HG03432 (cell line): ENCODE measurements around the gene HSPA6.
"Not testable (repeated sequence)": the region's sequence is repeated elsewhere in the genome, so short reads cannot be mapped to it uniquely, and the experiment has no call there.

ENCODE experiments used
- ATAC-seq: cut with Tn5 transposase; IDR thresholded peaks from one replicate; pipeline ENCODE4 v1.9.1; 2021; ENCODE audit warnings: mild to moderate bottlenecking, moderate library complexity; ENCODE audit not compliant: unreplicated experiment

The HSPA6 gene

DNA sequence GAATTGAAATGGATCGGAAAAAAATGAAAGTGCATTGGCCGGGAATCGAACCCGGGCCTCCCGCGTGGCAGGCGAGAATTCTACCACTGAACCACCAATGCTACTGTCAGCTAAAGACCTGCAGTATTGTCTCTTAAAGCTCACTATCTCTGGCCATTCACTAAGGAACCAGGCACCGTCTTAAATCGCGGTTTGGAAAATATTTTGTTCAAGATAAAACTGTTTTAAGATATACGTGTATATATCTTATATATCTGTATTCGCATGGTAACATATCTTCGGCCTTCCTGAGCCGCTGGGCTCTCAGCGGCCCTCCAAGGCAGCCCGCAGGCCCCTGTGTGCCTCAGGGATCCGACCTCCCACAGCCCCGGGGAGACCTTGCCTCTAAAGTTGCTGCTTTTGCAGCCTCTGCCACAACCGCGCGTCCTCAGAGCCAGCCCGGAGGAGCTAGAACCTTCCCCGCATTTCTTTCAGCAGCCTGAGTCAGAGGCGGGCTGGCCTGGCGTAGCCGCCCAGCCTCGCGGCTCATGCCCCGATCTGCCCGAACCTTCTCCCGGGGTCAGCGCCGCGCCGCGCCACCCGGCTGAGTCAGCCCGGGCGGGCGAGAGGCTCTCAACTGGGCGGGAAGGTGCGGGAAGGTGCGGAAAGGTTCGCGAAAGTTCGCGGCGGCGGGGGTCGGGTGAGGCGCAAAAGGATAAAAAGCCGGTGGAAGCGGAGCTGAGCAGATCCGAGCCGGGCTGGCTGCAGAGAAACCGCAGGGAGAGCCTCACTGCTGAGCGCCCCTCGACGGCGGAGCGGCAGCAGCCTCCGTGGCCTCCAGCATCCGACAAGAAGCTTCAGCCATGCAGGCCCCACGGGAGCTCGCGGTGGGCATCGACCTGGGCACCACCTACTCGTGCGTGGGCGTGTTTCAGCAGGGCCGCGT lies at the start of gene HSPA6:
Gene HSPA6, plus strand, starts transcription at position 724 of the 925 bp plus-strand sequence. Its CDS starts 119 bp downstream, at position 843.
- ATAC-seq: peak; percentile 68

GRCh38 chr1:161477711-161478110 lies 46.6 kb upstream of the HSPA6 start:
- ATAC-seq: not testable (repeated sequence)

- no peak for ATAC-seq
Measured at GRCh38 chr1:161478985-161479384, 45.4 kb upstream of the HSPA6 start.

DNA sequence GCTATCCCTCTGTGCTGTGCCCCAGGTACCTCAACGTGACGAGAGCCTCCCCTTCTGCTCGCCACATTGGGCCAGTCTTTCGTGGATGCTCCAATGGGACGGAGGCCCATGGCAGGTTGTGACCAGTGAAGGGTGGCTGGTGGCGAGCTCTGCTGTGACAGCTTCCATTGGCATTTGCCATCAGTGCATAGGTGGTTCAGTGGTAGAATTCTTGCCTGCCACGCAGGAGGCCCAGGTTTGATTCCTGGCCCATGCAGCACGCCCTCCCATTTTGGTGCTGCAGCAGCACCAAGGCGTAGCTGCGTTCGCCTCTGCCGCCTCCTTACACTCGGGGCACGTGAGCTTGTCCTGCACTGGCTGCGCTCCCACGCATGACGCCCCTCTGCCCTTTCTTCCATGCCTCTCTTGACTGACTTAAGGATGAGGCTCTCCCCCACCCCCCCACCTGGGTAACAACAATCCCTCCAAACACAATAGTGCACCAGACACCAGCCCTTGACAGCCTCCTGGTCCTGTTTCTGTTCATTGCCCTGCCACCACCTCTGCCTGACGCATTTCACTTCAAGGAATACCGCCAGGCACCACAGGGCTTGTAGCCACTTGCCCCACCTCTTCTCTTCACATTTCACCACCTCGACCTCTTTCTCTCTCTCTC lies 43.8 kb upstream of the HSPA6 start:
- no peak for ATAC-seq

DNA sequence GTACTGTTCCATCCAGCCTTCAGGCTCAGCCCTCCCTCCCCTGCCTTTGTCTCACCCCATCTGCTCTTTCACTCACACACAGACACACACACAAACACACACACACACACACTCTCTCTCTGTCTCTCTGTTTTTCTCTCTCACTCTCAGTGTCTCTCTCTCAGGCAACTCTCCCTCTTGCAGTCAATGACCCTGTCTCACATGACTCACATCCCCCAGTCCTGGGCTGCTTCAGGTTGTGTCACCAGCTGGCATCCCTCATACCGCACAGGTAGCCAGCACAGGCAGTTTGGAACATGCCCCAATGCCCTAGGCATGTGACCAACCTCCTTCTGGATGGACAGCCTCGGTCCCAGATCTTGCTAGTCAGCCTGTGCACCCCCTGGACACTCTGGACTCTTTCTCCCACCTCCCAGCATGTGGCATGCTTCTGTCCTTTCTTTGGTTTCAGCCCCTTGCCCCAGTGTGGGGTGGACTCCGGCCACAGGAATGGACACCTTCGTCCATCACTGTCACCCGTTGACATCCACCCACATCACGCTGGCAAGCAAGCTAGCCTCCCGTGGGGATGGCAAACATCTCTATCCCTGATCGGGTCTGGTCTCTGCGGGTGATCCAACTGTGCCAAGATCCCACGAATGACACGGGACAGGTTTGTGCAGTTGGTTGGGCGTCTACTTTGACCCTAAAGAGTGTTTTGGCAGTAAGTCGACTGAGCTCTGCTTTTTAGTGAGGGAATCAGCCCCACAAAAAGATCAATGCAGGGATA lies 42.5 kb upstream of the HSPA6 start:
- no peak for ATAC-seq

DNA sequence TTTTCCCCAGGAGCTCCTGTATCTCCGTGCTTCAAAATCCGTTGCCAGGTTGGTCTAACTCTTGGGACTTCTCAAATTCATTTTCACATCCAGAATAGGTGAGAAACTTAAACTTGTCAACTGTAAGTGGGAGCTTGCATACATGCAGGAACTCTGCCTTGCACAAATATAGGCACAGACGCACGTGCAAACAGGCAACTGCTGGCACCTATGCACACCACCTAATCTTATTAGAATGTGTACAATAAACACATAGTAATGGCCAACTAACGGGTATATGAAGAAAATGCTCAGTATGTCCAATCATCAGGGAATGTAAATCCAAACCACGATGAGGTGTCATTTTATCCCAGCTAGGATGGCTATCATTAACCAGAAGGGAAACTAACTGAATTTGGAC lies 41.7 kb upstream of the HSPA6 start:
- ATAC-seq: no peak

GRCh38 chr1:161483361-161483760 lies 41.0 kb upstream of the HSPA6 start:
- ATAC-seq: no peak

GRCh38 chr1:161484613-161485012 lies 39.7 kb upstream of the HSPA6 start:
- no peak for ATAC-seq

DNA sequence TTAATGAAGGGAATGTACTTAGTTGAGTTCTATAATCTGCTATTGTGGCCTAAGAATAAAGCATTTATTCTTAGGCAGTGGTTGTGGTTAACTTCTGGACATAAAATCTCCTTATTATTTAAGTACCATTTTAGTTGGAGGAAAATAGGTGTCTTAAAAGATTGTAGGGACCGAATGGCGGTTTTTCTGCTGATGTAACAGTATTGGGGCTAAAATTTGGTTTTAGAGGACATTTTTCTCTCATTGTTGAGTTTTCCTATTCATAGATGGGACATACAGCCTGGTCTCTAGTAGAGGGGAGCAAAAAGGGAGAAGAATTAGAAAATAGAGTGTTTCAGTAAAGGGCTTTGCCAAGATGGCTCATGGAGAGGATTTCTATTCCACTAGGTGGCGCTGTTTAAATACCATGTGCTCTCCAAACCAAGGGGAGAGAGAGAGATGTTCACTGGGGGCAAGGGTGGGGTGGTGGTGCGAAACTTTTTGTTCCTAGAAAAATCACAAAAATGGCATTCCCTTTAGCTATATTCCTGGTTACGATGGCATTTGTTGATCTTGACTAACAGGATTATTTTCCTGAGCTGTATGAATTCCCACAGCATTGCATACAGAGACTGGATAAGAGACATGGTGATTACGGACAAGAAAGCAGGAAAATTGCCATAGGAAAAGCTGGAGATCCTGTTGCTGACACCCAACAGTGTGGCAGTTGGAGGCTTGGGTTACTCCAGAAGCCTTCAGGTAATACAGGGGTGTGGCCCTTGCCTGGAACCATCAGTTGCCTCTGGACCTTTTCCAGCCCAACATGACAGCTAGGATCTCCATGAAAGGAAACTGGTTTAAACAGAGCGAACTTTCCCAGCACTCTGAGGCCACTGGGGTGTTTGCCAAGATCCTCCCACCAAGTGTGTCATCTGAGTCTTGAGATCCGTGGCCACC lies 37.3 kb upstream of the HSPA6 start:
- ATAC-seq: no peak

- ATAC-seq: no peak
Measured at GRCh38 chr1:161491472-161491871, 32.9 kb upstream of the HSPA6 start.

DNA sequence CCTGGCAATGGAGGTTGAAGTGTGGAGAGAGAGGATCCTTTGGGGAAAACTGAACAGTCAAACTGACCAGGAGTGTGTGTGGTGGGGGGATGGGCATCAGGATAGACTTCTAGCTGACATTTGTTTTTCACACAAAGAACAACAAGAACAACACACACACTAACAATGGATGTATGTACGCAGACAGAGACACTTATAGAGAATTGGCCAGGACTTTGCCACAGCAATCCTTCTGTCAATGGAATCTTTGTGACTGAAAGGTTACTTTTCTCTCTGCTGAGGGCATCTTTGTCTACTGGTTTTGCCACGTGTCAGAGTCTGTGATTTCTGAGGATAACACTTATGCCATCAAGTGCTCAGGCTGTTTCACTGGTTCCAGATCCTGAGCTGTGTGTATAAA lies 31.5 kb upstream of the HSPA6 start:
- no peak for ATAC-seq

- no peak for ATAC-seq
Measured at GRCh38 chr1:161494091-161494735, 30.1 kb upstream of the HSPA6 start.

- no peak for ATAC-seq
Measured at GRCh38 chr1:161495490-161495889, 28.9 kb upstream of the HSPA6 start.

- ATAC-seq: no peak
Measured at GRCh38 chr1:161497961-161498360, 26.4 kb upstream of the HSPA6 start.

DNA sequence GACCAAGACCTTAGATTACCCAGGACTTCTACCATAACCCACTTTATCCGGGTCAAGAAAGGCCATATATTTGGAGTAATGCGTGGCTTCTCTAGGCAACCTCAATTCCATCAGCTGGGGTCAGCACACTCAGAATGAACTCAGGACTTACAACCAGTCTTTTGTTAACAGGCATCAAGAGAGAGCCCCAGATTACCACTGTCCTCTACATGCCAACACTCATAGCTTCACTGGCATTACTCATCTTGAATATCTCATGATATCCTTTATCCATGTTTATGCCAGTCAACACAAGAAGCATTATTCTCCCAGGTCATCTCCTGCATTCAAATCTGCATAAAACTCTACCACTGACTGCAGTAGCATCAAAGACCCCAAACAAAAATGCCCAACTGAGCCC lies 25.7 kb upstream of the HSPA6 start:
- ATAC-seq: no peak

DNA sequence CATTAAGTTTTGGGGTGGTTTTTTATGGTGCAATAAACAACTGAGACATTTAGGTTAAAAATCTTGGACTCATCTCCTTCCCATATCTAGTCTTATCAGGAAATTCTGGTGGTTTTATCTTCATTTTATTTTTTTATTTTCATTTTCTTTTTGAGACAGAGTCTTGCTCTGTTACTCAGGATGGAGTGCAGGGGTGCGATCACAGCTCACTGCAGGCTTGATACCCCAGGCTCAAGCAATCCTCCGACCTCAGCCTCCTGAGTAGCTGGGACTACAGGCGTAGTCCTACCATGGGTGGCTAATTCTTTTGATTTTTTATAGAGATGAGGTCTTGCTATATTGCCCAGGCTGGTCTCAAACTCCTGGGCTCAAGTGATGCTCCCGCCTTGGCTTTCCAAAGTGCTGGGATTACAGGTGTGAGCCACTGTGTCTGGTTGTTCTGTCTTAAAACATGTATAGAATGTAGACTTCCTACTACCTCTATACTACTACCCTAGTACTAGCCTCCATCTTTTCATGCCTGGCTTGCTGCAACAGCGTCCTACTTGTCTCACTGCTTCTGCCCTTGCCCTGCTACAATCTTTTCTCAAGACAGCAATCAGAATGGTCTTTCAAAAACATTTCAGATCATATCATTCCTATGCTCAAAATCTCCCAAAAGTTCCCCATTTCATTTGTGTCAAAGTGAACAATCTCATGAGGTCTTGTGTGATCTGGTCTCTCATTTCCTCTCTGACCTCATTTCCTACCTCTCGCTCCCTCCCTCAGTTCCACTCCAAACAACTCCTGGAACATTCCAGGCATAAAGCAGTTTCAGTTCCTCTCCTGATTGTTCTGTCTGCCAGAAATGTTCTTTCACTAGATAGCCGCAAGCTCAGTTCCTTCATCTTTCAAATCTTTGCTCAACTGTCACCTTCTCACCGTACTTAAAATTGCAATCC lies 25.0 kb upstream of the HSPA6 start:
- ATAC-seq: no peak

DNA sequence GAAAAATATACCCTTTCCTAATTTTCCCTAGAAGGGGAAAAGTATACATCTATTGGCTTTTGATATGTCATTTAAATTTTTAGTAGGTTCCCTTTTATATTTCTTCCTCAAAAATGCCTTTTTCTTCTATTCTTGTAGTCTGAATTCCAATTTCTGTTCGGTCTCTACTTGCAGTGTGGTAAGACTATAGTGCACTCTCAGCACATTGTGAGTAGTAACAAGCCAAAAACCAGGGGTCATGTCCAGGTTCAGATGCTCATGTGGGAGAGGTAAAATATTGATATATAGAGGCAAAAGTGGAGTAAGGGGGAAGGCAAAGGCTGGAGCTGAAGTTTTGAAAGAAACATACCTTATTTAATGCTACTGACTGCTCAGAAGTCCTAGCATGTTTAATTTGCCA lies 23.1 kb upstream of the HSPA6 start:
- ATAC-seq: no peak

- no peak for ATAC-seq
Measured at GRCh38 chr1:161502181-161502580, 22.2 kb upstream of the HSPA6 start.
